ENCODE measurements around the gene RELN.

Gene RELN

DNA sequence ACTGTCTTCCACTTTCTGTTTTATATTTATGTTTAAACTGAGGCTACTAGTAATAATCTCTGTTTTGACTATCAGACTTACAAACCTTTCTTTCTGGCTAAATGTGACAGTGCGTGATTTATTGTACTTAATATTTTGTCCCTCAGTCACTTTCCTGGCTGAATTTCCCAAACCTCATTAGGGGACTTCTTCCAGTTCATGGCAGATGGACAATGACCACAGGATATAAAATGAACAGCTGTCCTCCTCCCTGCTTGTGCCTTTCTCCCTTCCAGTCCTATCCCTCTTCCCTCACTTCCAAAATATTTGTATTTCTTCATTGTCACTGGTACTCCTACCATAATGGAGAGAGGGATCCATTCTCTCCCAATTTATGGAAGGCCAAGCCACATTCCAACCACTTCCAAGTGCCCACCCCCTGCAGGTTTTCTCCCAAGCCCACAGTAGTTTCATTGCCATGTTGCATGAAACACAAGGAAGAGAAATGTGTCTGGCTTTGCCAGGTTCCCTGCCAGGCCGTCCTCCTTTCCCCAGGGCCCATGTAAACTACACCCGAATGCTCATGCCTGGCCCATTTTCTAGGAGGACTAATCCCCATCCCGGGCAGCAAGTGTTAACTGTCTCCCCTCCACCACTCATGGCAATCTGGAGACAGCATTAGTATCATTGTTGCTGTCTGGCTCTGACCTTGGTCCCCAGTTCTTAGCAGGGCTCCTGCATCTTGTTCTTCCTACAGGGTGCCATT is 273.9 kb downstream of the RELN start:
- no peak for DNase-seq (ENCODE audit: low spot score)

DNA sequence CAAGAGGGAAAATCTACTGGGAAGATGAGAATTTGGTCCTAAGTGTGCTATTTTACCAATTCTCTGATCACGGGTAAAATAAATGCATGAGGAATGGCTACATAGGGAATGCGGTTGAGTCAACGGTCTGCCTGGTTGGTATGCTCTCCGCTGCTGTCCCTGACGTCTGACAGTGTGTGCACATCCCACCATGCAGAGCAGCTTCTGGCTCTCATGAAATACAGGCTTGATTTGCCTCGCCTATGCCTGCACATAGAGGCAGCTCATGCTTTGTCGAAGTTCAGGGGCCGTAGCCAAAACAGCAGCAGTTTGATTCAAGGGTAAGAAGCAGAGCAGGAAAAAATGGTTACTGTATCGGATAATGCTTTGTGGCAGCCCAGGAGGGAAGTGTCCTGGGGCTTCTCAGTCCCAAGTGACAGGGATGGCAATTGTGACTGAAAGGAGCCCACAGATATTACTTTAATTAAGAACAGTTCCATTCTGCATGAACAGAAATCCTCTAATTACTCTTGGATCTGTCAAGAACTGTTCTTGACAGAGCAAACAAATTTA is 275.0 kb downstream of the RELN start:
- DNase-seq (ENCODE audit: low spot score), result no peak

DNA sequence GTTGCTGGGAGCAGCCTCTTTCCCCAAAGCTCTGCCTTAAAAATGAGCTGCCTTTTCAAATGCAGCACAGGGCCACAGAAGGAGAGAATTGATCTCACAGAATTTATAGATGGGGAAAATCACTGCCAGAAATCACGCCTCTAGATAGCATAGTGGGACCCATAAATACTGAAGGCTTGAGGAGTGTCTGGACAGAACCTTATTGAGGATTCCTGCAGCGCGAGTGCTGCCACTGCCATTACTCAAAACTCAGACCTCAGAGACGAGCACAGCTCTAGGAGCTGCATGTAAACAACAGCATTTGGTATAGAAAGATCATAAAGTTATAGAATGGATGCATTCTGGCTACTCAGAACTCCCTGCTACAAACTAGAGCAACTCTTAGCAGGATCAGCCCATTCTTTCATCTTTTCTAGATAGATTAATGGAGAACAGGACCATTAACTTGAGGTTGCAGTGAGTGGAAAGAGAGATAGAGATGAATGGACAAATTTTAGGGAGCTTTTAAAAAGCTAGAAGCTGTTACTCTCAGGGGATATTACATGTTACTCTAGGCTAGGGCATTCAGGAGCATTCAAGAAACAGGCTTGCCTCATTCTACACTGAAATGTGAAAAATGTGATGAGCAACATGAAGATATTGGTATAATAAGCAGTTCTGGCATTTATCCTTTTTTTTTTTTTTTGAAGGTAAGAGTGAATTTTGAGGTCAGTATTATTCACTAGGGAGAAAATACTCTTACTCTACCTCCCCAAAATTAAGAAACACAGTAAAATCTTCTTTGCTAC is 276.3 kb downstream of the RELN start:
- DNase-seq (ENCODE audit: low spot score), result no peak

DNA sequence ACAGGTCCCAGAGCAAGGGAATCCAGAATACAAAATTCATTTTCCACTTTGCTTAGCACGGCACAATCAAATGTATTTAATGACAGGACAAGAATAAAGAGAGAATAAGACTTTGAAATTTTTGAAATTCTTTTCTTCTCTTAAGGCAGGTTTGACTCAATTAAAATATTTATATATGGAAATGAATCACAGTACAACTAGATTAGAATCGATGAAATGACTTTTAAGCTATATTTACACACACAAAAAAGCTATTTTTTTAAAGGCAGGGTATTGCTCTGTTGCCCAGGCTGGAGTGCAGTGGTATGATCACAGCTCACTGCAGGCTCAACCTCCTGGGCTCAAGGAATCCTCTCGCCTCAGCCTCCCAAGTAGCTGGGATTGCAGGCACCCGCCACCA is 278.0 kb downstream of the RELN start:
- DNase-seq (ENCODE audit: low spot score), result no peak

DNA sequence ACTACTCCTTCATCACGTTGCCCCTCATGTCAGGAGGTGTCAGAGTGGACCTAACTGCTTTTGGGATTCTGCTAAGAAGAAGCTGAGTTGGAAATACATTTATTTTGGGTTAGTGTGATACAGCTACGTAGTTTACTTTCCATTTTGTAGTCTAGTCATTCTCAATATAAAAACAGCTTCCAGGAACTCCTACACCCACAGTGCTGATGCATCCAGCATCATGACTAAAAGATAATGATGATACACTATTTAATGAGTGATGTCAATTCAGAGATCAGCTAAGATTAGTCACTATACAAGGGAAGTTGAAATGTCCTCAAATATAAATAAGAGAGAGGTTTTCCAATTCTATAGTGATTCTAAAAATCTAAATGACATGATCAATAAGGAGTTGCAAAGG is 279.2 kb downstream of the RELN start:
- DNase-seq (ENCODE audit: low spot score), result no peak

DNA sequence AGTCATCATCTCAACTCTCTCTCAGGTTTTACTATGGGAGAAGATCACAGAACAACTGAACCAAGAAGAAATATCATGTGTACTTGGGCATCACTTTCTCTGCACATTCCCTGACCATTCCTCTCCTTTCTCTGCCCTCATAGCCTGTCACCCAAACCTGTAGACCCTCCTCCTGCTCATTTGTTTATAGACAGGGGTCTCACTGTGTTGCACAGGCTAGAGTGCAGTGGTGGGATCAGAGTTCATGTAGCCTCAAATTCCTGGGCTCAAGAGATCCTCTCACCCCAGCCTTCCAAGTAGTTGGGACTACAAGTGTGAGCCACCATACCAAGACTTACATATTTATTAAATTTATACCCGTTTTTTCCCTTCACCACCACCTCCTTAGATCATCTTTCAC is 282.7 kb downstream of the RELN start:
- no peak for DNase-seq (ENCODE audit: low spot score)

DNA sequence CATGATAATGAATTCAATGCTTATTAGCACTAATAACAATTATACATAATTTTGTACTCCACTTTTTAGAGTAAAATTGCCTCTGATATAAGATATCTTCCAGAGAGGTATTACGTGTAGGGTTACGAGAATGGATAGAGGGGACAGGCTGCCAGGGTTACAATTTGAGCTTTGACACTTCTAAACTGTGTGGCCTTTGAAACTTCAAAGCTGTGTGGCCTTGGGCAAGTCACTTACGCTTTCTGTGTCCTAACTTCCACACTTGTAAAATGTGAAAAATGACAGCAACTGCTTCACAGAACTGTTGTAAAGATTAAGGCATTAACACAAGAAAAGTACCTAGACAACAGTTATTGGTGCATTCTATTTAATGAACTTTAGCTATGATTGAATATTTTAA is 283.9 kb downstream of the RELN start:
- DNase-seq (ENCODE audit: low spot score), result no peak

DNA sequence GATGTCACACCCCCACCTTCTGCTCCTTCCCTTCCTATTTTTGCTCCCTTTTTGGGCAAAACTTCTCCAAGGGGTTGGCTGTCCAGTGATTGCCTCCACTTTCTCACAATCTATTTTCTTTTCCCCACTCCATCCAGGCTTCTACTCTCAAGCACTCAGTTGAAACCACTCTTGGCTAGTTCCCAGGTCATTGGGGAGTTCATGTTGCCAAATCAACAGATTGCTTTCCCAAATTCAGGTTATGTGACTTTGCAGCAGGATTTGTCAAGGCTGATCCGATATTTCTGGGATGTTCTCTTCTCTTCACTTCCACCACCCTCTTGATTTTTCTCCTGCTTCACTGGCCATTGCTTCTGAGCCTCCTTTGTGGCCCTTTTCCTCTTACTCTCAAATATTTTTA is 284.8 kb downstream of the RELN start:
- DNase-seq (ENCODE audit: low spot score), result no peak

DNA sequence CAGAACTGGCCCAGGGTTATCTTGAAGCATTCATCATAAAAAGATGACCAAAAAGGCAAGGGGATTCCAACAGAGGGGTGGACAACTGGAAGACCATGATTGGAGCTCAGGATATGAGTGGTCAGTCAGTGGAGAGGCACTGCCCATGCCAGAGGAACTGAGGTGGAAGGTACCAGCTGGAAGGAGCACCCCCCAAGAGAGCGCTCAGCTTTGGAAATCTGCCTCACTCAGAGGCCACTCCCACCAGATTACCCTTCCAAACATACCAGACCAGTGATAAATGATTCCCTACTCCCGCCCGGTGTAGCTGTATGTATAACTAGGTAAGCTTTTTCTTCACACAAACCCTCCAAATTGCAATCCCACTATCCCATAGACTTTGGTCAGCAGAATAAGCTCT is 286.5 kb downstream of the RELN start:
- DNase-seq (ENCODE audit: low spot score), result no peak

DNA sequence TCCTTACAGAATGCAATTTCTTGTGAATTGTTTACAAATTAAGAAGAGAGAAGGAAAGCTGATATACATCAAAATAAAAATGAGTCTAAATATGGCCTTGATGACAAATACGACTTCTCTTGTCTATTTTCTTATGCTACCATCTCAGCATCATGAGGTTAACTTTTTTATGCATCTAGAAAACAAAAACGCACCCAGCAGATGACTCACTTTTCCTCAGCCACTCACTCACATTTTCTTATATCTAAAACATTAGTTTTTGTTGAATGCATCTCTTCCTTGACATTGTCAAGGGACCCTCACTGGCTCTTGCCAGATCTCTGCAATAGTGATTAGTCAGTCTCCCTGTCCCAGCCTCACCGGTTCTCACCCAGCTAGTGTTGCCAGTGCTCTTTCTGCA is 287.0 kb downstream of the RELN start:
- DNase-seq (ENCODE audit: low spot score), result no peak

DNA sequence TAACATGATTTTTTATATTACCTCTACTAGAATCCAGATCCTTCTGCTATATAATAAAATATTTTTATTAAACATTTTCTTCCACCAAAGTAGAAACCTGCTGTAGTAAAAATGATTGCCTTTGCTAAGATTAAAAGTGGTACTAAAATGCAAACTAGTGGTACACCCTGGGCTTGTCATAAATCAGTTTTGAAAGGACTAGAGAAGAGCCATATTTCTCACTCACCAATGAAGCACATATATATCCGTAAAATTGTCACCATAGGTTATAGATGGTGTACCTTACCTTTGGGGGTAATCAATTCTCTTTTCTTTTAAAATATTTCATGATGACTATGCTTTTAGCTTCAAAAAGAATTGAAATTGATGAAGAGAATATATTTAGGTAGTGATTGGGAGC is 290.4 kb downstream of the RELN start:
- DNase-seq (ENCODE audit: low spot score), result no peak

DNA sequence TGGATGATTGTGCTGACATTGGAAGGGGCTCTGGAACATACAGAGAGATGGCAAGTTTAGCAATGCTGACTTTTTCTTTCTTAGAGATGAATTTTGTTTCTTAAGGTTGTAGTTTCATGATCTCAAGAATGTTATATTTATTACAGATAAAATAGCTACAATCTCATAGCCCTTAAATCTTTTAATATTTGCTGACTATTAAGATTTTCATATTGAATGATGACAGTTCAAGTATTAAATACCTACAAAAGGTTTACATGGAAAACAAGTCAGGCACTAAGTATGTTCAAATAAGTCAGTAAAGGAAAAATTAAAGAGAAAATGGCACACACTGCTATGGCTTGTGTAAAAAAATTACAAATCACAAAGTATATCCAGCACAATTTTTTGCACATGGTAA is 291.4 kb downstream of the RELN start:
- no peak for DNase-seq (ENCODE audit: low spot score)

DNA sequence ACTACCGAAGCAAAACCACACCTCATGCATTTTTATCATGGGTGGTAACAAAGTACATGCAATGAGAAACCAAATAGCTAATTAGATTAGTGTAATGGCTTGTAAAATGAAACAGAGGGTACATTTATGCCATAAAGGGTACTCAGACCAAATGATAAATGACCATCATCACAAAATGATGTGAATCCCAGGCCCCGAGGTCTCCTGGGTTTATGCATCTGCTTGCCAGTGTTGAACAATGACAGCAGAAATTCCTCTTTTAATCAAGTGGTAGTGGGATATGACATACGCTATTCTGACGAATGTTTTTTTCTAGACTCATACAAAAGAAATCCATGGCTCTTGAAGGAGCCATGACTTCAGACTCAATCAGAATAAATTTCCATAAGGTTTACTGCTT is 293.9 kb downstream of the RELN start:
- no peak for DNase-seq (ENCODE audit: low spot score)

DNA sequence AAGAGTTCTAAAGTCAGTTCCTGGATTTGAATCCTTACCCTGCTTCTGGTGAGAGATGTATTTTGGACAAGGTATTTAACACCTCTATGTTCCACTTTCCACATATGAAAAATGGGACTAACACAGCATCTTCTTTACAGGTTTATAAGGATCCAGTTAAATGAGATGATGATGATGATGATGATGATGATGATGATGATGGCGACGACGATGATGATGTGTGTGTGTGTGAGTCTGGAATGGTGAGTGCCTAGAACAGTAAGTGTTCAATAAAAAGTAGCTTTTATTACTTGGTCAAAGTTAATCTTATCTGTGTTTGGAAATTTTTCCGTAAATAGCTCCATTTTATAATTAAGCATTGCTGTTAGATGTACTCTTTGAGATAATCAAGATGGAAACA is 295.2 kb downstream of the RELN start:
- no peak for DNase-seq (ENCODE audit: low spot score)

DNA sequence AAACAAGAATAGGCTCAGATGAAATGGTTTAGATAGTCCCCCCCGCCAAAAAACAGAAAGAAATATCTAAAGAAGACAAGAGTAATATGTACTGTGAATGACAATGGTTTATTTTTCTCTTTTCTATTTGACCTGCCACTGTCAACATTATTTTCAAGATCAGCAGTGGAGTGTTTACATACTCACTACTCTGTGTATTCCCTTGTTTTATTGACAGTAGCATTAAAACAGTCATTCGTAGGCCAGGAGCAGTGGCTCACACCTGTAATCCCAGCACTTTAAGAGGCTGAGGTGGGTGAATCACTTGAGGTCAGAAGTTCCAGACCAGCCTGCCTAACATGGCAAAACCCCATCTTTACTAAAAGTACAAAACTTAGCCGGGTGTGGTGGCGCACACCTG is 298.2 kb downstream of the RELN start:
- no peak for DNase-seq (ENCODE audit: low spot score)

DNA sequence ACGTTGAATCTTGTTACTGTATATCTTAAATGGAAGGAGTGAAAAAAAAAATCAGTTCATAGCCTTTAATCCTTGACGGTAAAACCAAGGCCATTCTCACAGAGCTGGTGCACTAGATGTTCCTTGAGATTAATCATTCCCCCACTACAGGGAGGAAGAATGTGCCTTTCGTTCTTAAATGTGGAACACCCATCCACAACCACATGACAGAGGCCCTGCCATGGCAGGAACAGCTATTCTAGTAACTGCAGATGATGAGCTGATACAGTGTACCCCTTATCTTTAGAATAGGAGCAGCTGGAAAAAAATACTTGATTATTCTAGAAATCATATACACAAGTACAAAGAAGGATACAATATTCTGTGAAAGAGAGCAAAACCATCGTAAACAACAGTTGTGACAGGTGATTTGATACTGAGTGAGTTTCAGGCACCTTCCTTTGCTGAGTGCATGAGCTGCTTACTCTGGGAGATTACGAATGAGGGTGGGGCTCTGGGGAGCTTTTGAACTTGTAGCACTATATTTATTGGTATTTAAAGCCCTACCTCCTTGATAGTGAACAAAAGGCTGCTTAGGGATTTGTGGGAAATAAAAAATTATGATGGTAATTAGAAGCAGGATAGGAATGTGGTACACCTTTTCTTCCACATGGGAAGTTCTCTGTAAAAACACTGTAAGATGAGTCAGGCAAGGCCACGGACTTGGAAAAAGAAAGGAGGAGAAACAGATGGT is 299.1 kb downstream of the RELN start:
- DNase-seq (ENCODE audit: low spot score), result no peak

DNA sequence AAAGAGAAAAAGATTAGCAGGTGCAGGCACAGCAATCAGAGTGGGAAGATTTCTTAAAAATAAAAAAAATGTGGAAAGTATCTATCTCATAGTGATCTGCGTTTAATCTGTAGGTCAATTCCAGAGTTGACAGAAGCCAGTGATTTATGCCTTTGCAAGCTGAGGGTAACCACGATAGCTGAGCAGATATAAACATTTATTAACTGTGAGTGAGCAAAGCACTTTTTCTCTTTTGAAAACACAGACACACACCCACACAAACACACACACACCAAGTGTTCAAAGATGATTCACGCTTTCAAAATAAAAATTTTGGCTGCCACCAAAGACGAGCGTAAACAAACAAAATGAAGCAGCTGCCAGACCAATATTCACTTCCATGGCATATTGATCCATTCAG is 300.2 kb downstream of the RELN start:
- DNase-seq (ENCODE audit: low spot score), result no peak

DNA sequence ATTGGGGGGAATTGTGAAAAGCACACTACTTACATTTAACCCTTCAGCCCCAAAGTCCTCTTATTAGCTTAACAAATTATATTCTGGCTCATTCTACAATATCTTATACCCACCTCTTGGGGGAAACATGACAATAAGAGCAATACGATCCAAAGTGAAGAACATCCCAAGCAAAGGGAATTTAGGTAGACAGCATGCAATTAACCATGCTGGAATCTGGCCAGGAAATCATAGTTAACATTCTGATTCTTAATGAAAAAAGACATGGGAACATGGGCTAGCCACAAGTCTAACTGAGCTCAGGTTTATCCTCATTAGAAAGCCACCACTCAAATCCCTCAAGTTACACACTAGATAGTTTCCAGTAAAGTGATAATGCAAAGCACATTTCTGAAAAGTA is 301.5 kb downstream of the RELN start:
- DNase-seq (ENCODE audit: low spot score), result no peak

DNA sequence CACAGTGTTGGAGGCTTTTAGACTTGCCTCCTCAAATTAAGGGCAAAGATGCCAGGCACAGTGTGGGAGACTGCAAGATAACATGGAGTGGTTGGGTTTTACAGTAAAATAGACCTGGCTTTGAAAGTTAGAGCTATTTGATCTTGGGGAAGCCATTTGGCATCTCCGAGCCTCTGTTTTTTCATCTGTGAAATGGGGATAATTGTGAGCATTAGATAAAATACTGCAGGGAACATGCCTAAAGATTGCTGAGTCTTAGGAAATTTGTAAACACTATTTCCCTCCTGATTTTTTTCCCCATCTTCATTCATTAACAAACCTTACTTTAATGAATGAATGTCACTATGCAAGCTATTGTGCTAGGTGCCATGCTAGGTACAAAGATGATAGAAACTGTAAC is 302.2 kb downstream of the RELN start:
- DNase-seq (ENCODE audit: low spot score), result no peak

DNA sequence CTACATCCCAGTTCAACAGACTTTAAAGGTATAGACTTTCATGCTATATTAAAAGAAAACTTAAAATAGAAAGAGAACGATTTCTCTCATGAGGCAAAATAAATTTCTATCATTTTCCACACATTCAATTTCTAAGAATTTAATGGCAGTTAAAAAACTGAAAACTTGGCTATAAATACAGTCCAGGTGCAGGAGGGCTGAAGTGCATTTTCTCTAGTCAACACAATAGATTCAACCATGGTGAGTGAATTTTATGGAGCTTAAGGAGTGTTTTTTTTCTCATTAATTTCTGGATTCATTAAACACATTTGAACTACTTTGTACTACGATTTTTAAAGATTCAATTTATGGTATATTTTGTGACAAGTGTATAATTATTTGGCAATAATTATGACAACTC is 302.7 kb downstream of the RELN start:
- DNase-seq (ENCODE audit: low spot score), result no peak

DNA sequence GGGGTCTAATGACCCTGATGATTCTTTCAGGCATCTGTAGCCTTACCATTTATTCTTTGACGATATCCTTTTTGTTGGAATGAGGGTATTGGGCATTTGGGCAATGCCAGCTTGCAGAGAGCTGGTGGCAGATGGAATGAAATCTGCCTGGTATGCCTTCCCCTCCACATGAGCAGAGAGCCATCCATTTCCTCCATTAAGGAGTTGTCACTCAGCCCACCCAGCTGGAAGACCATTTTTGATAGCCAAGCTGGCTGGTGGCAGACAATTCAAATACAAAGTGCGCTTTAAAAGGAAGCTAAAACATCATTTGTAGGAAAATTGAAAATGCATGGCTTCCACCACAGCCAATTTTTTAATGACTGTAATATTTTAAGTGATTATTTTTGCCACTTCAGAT is 303.4 kb downstream of the RELN start:
- no peak for DNase-seq (ENCODE audit: low spot score)

DNA sequence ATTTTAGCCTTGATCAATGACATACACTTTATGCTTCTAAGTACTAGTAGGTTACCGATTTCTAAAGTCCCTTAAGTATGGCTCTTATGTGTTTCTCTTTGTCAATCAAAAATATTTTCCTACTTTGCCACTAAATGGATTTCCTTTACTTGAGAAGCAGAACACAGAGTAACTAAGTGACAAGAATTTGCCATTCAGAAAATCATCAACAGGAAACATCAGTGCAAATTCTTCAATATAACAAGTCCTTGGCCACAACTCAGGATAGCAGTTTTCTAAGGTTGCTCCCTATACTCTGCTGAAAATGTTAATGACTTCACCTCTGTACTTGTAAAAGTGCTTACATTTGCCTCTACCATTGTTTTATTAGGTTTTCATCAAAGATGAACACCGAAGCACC is 303.8 kb downstream of the RELN start:
- DNase-seq (ENCODE audit: low spot score), result no peak

DNA sequence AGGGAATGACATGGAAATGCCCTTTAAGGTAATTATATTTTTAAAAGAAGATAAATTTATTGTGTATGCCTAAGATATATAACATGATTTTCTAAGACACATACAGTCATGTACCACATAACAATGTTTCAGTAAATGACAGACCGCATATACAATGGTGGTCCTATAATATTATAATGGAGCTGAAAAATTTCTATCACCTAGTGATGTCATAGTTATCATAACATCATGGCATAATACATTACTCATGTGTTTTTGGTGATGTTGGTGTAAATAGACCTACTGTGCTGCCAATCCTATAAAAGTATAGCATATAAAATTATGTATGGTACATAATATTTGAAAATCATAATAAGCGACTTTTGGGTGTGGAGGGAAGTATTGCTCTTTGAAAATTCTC is 306.1 kb downstream of the RELN start:
- no peak for DNase-seq (ENCODE audit: low spot score)
